Body of pancreas (tissue), 4 donors: ENCODE results near the gene FERD3L. TPM values are rescaled to one million over a fixed set of nuclear protein-coding genes. Genes with fewer than 3 reads are reported as not detected.

Experiments
- ATAC-seq: fragments of 150-250 bp; one replicate; pipeline ENCODE4 v1.9.1; 2016
- DNase-seq, 4 donors: peaks; one replicate each; pipeline ENCODE4 v3.0.0-alpha.2; 2019
- H3K27ac ChIP-seq, 4 donors: fragments of 200-600 bp; sonication (generic); 1 replicate in 3 of 4; 2 replicates in 1 of 4; pipeline versions ENCODE4 v1.5.1 to v1.6.1; 2016 to 2019; ENCODE audit warnings: mild to moderate bottlenecking in 1 of 4, mixed read lengths in 1 of 4, moderate library complexity in 1 of 4
- H3K27me3 ChIP-seq, 2 donors: fragments of 200-600 bp; sonication (generic); one replicate each; pipeline ENCODE4 v1.6.0; 2016; ENCODE audit warnings: mild to moderate bottlenecking in 1 of 2
- H3K36me3 ChIP-seq, 2 donors: fragments of 200-600 bp; sonication (generic); replicated peaks in 1 of 2; 2 replicates each; pipeline ENCODE4 v1.5.1; 2016; ENCODE audit warnings: low read depth in 2 of 2; ENCODE audit not compliant: insufficient read depth in 1 of 2
- H3K4me1 ChIP-seq: fragments of 200-600 bp; sonication (generic); one replicate; pipeline ENCODE4 v1.6.0; 2016
- H3K4me3 ChIP-seq, 2 donors: fragments of 200-600 bp; sonication (generic); 1 replicate in 1 of 2; 2 replicates in 1 of 2; pipeline ENCODE4 v1.5.1; 2016 to 2019
- H3K9me3 ChIP-seq, 3 donors: fragments of 200-600 bp; sonication (generic); 1 replicate in 2 of 3; 2 replicates in 1 of 3; pipeline ENCODE4 v1.5.1; 2016
- POLR2A ChIP-seq, 3 donors: fragments of 450-650 bp; IDR thresholded peaks; one replicate each; pipeline ENCODE4 v1.6.1; 2016; ENCODE audit warnings: antibody characterized with exemption in 3 of 3, mild to moderate bottlenecking in 2 of 3
- WGBS, 2 donors: methylation state at CpG; one replicate each; pipeline ENCODE4 v1.1.5; 2017; 5-methylcytosine and 5-hydroxymethylcytosine counted together
- intact Hi-C: fragments of 100-400 bp; cut with DNase I; formaldehyde crosslinking; loops from one replicate; pipeline ENCODE4 v1.15.1; 2023
- total RNA-seq, 2 donors: library from RNA; depleted of rRNA; stranded (reverse); fragments of >200 nt; gene quantifications; one replicate each; pipeline ENCODE4 v1.1.0, GENCODE V29; 2016
- TF ChIP-seq, protein P1 (sequence below), 7 experiments: fragments of 450-650 bp in 4 of 7; fragments of 200-600 bp in 3 of 7; sonication (generic) in 3 of 7; IDR thresholded peaks; one replicate each; pipeline ENCODE4 v1.5.1; 2016 to 2019; ENCODE audit warnings: antibody characterized with exemption in 7 of 7

The FERD3L gene
- total RNA-seq, 2 donors from 2014 or later, result not detected

DNA sequence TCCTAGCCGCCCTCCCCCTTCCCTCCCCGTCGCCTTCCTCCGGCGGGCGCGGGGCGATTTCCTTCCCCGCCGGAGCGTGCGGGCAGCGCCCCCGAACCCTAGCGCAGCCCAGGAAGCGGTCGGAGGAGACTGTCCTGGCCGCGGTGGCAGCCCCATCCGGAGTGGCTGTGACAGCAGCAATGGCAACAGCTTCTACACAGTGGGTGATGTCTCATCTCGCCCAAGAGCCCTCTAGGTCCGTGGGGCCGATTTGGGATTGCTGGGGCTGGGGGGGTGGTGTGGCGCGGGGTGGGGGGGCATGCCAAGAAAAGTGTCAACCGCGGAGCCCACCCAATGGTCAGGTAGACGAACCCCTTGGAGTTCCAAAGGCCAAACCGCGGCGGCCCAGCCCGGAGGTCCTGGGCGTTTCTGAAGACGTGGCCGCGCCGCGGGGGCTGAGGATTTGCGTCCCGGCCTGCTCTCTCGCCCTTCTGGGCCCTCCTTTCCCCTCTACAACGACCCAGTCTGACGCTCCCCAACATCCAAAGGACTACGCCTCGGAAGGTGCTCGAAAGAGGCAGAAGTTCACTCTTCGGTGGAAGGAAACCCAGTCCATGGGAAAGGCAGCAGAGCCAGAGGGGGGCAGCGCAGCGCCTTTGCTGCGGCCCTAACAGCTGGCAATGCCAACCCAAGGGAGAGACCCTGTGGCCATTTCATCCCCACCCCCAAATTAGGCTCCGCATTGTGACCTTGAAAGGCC is 27.2 kb downstream of the FERD3L start:
- 2 to 3% methylated on average over 38 to 46 of the region's 51 CpGs for WGBS, 2 donors
- intact Hi-C loops, result no loop called here
- no peak overlapping the region for H3K27ac ChIP-seq
- no peak for TF ChIP-seq POLR2A (IDR thresholded peaks at IDR 0.05)
- TF ChIP-seq, protein P1, sequence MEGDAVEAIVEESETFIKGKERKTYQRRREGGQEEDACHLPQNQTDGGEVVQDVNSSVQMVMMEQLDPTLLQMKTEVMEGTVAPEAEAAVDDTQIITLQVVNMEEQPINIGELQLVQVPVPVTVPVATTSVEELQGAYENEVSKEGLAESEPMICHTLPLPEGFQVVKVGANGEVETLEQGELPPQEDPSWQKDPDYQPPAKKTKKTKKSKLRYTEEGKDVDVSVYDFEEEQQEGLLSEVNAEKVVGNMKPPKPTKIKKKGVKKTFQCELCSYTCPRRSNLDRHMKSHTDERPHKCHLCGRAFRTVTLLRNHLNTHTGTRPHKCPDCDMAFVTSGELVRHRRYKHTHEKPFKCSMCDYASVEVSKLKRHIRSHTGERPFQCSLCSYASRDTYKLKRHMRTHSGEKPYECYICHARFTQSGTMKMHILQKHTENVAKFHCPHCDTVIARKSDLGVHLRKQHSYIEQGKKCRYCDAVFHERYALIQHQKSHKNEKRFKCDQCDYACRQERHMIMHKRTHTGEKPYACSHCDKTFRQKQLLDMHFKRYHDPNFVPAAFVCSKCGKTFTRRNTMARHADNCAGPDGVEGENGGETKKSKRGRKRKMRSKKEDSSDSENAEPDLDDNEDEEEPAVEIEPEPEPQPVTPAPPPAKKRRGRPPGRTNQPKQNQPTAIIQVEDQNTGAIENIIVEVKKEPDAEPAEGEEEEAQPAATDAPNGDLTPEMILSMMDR (IDR thresholded peaks at IDR 0.05), result no peak
- H3K9me3 ChIP-seq, result no peaks in the 10 kb centered on the region
- ATAC-seq (no peak), DNase-seq (no peak)
- H3K36me3 ChIP-seq, result no peaks in the 10 kb centered on the region
- H3K4me1 ChIP-seq, result peaks cover 27% of the 10 kb centered on the region
- no peak overlapping the region for H3K4me3 ChIP-seq
- H3K27me3 ChIP-seq, result peaks cover 0 to 34% of the 10 kb centered on the region in 2 donors

- H3K27me3 ChIP-seq, result peaks cover 0 to 42% of the 10 kb centered on the region in 2 donors
Measured at GRCh38 chr7:19117091-19117869, 27.9 kb downstream of the FERD3L start, which contains the start of gene TWIST1. Gene TWIST1 (minus strand): TSS chr7:19117636. CDS start chr7:19117321, 315 bp downstream.

GRCh38 chr7:19116121-19117090 is 28.8 kb downstream of the FERD3L start:
- Histone ChIP-seq H3K9me3 (no peaks in the 10 kb centered on the region), H3K4me1 (peaks cover 27% of the 10 kb centered on the region), H3K4me3 (no peak overlapping the region), H3K27ac (no peak overlapping the region), H3K36me3 (no peaks in the 10 kb centered on the region), H3K27me3 (peaks cover 0 to 48% of the 10 kb centered on the region in 2 donors)
- ATAC-seq (peak; percentile 30), DNase-seq (peak in 1 of 4 donors; percentile 5)
- TF ChIP-seq, protein P1 (IDR thresholded peaks at IDR 0.05), result no peak
- TF ChIP-seq POLR2A (IDR thresholded peaks at IDR 0.05), result no peak
- 1 to 4% methylated on average over 21 to 70 of the region's 70 CpGs for WGBS, 2 donors
- intact Hi-C loops, result no loop called here

More at GRCh38 chr7:19117091-19117869, 27.9 kb downstream of the FERD3L start, which contains the start of gene TWIST1:
- WGBS, 2 donors, result 1 to 2% methylated on average over 25 to 66 of the region's 91 CpGs
- intact Hi-C loops, result no loop called here
- Histone ChIP-seq H3K4me3 (peak within 1 kb of the TSS in 1 of 2 donors; percentile 27), H3K9me3 (no peaks in the 10 kb centered on the region), H3K4me1 (peaks cover 27% of the 10 kb centered on the region), H3K36me3 (no peaks in the 10 kb centered on the region), H3K27ac (no peak within 1 kb of the TSS)
- ATAC-seq (peak; percentile 41), DNase-seq (peak in 2 of 4 donors; percentile 9 to 16)
- TF ChIP-seq, protein P1 (IDR thresholded peaks at IDR 0.05), result no peak
- no peak for TF ChIP-seq POLR2A (IDR thresholded peaks at IDR 0.05)

- Histone ChIP-seq H3K9me3 (no peaks in the 10 kb centered on the region), H3K4me1 (peaks cover 27% of the 10 kb centered on the region), H3K36me3 (no peaks in the 10 kb centered on the region), H3K4me3 (no peak overlapping the region), H3K27me3 (peaks cover 0 to 63% of the 10 kb centered on the region in 2 donors), H3K27ac (no peak overlapping the region)
- ATAC-seq (no peak), DNase-seq (no peak)
- intact Hi-C loops, result no loop called here
- 11 to 16% methylated on average over 2 of the region's 2 CpGs for WGBS, 2 donors
- TF ChIP-seq, protein P1 (IDR thresholded peaks at IDR 0.05), result no peak
- TF ChIP-seq POLR2A (IDR thresholded peaks at IDR 0.05), result no peak
Measured at GRCh38 chr7:19114551-19114855, 30.7 kb downstream of the FERD3L start.
